Measurements from ENCODE around the gene CDH2. TPM values are rescaled to one million over a fixed set of nuclear protein-coding genes. Genes with fewer than 3 reads are reported as not detected.
"Not testable (repeated sequence)": the region's sequence is repeated elsewhere in the genome, so short reads cannot be mapped to it uniquely, and the experiment has no call there.

The CDH2 gene
- total RNA-seq, 2 donors from 2014 or later, result 0.41 to 125 TPM

- no peak overlapping the region for H3K27ac ChIP-seq
- no peak overlapping the region for H3K4me3 ChIP-seq
- WGBS, result 81% methylated on average over 8 of the region's 8 CpGs
- peaks cover 3% of the 10 kb centered on the region for H3K4me1 ChIP-seq (replicated peaks)
- intact Hi-C loops (cut with DNase I), result no loop called here
- no peaks in the 10 kb centered on the region for H3K9me3 ChIP-seq
- no peaks in the 10 kb centered on the region for H3K27me3 ChIP-seq (replicated peaks; ENCODE audit: insufficient read depth)
- TF ChIP-seq POLR2AphosphoS5 (IDR thresholded peaks at IDR 0.05), result no peak
- TF ChIP-seq CTCF (IDR thresholded peaks at IDR 0.05), result no peak
- TF ChIP-seq POLR2A (IDR thresholded peaks at IDR 0.05), result no peak
- H3K36me3 ChIP-seq, result no peaks in the 10 kb centered on the region
- DNase-seq (ENCODE audit: low spot score), result no peak
These were observed 255.5 kb downstream of the CDH2 start for GRCh38 chr18:27921392-27921791.

GRCh38 chr18:27920836-27921235 is 256.1 kb downstream of the CDH2 start:
- TF ChIP-seq POLR2A (IDR thresholded peaks at IDR 0.05) (no peak), POLR2AphosphoS5 (IDR thresholded peaks at IDR 0.05) (no peak)
- Histone ChIP-seq H3K27ac (no peak overlapping the region), H3K36me3 (no peaks in the 10 kb centered on the region), H3K27me3 (replicated peaks; ENCODE audit: insufficient read depth) (no peaks in the 10 kb centered on the region), H3K4me3 (no peak overlapping the region), H3K4me1 (replicated peaks) (peaks cover 3% of the 10 kb centered on the region), H3K9me3 (no peaks in the 10 kb centered on the region)
- intact Hi-C loops (cut with DNase I), result no loop called here
- no peak for DNase-seq (ENCODE audit: low spot score)
- 92% methylated on average over 3 of the region's 3 CpGs for WGBS

- H3K9me3 ChIP-seq, result not testable (repeated sequence)
- 85% methylated on average over 2 of the region's 2 CpGs for WGBS
These were observed 270.7 kb downstream of the CDH2 start for GRCh38 chr18:27906189-27906588.

GRCh38 chr18:27903906-27904305 is 273.0 kb downstream of the CDH2 start:
- Histone ChIP-seq H3K27ac (no peak overlapping the region), H3K27me3 (replicated peaks; ENCODE audit: insufficient read depth) (no peaks in the 10 kb centered on the region), H3K4me1 (replicated peaks) (no peaks in the 10 kb centered on the region), H3K4me3 (no peak overlapping the region), H3K36me3 (no peaks in the 10 kb centered on the region), H3K9me3 (no peaks in the 10 kb centered on the region)
- intact Hi-C loops (cut with DNase I), result no loop called here
- TF ChIP-seq POLR2A (IDR thresholded peaks at IDR 0.05) (no peak), POLR2AphosphoS5 (IDR thresholded peaks at IDR 0.05) (no peak), CTCF (IDR thresholded peaks at IDR 0.05) (no peak)
- no peak for DNase-seq (ENCODE audit: low spot score)
- 71% methylated on average over 3 of the region's 3 CpGs for WGBS

More at GRCh38 chr18:27906189-27906588, 270.7 kb downstream of the CDH2 start:
- H3K36me3 ChIP-seq; intact Hi-C loops (cut with DNase I); H3K27ac ChIP-seq; H3K27me3 ChIP-seq (replicated peaks; ENCODE audit: insufficient read depth); DNase-seq (ENCODE audit: low spot score); H3K4me3 ChIP-seq; H3K4me1 ChIP-seq (replicated peaks): not testable (repeated sequence)

GRCh38 chr18:27901424-27902226 is 275.3 kb downstream of the CDH2 start:
- DNase-seq (ENCODE audit: low spot score), result no peak
- 36% methylated on average over 4 of the region's 4 CpGs for WGBS
- H3K4me3 ChIP-seq, result no peak overlapping the region
- intact Hi-C loops (cut with DNase I), result no loop called here
- H3K36me3 ChIP-seq, result no peaks in the 10 kb centered on the region
- H3K27ac ChIP-seq, result no peak overlapping the region
- no peaks in the 10 kb centered on the region for H3K27me3 ChIP-seq (replicated peaks; ENCODE audit: insufficient read depth)
- H3K4me1 ChIP-seq (replicated peaks), result no peaks in the 10 kb centered on the region
- TF ChIP-seq POLR2AphosphoS5 (IDR thresholded peaks at IDR 0.05), result no peak
- no peak for TF ChIP-seq POLR2A (IDR thresholded peaks at IDR 0.05)
- no peak for TF ChIP-seq CTCF (IDR thresholded peaks at IDR 0.05)
- no peaks in the 10 kb centered on the region for H3K9me3 ChIP-seq

Data from prostate gland (tissue), 2 donors.